ENCODE data around the gene TENT4B.
"Not testable (repeated sequence)": the region's sequence is repeated elsewhere in the genome, so short reads cannot be mapped to it uniquely, and the experiment has no call there.

TENT4B gene

DNA sequence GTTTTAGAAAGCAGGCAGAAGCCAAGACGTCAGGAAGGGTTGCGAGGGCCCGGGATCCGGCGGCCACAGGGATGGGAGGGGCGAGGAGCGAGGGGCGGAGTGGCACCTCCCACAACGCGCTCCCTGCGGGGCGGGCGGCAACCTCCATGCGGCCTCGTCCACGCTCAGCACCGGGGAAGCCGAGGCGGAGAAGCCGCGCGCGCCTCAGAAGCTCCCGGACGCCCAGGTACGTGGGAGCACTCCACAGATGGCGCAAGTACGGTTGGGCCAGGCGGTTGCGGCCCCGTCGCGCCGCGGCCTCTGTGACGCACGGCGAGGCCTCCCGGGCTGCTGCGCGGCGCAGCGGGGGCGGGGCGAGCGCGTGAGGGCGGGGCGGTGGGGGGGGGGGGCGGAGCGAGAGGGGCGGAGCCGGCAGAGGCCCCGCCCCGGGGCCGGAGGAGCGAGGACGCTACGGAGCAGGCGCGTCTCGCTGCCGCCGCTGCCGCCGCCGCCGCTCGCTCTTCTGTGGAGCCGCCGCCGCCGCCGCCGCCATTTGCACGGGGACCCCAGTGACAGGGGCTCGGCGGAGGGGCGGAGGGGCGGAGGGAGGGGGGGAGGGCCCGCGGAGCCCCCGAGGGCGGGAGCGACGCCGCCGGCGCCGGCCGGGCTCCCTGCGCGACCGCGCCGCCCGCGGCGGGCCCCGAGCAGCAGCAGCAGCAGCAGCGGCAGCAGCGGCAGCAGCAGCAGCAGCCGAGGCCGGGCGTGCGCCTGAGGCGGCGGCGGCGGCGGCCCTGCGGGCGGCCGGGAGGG, at the start of gene TENT4B:
TSS of gene TENT4B (plus strand) at position 500 of the 789 bp plus-strand sequence. CDS start 316 bp downstream, outside the sequence.
- peak; percentile 87 for DNase-seq (ENCODE audit: low spot score)

DNA sequence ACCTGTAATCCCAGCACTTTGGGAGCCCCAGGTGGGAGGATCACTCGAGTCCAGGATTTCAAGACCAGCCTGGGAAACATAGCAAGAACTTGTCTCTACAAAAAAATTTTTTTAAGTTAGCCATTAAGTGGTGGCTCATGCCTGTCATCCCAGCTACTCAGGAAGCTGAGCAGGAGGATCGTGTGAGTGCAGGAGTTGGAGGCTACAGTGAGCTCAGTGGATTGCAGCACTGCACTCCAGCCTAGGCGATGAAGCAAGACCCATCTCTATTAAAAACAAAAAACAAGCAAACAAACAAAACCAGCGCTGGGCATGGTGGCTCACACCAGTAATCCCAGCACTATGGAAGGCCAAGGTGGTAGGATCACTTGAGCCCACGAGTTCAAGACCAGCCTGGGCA, 49.3 kb upstream of the TENT4B start:
- no peak for DNase-seq (ENCODE audit: low spot score)

DNA sequence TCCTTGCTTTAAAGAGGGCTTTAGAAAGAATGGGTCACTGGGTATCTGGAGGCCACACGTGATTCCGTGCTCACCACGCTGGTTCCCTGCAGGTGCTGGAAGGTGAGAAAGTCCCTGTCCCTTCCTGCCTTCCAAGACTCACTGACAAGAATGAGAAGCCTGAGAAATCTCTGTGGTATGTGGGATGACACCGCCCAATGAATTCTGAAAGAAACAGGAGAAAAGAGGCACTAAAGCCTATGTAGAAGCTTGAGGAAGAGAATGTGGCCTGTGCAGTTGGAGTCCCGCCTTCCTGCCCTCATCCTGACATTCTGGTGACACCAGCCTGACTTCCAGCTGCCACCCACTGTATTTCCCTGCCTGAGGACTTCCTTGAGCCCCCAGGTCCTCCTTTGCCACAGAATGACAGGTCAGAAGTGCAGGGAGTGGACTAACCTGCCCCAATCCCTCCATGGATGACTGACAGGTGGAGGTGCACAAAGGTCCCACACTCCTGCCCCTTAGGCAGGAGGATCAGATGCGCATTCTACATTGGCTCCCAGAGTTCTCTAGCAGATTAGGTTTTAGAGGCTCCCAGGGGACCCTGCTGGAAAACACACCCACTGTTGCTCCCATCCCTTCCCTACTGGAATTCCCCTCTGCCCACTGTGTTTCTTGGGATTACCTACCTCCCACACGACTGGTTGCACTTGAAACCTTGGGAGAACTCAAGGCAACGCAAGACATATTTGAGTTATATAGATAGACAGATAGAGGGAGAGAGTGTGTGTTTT, 38.6 kb upstream of the TENT4B start:
- no peak for DNase-seq (ENCODE audit: low spot score)

DNA sequence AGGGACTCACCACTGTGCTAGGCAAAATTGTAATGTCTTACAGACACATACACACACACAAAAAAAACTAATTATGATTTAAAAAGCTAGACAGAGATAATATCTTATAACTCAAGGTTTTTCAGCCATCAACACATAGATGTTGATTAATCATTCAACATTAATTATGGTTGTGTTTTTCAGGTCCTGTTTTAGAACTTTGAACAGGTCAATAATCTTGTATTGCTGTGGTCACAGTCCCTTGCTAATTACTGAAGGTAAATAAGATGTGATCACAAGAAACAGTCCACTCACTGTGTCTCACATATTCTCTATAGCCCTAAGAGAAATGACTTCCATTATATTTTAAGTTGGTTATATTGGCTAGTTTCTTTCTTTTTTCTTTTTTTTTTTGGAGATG, 32.4 kb upstream of the TENT4B start:
- DNase-seq (ENCODE audit: low spot score): no peak

DNA sequence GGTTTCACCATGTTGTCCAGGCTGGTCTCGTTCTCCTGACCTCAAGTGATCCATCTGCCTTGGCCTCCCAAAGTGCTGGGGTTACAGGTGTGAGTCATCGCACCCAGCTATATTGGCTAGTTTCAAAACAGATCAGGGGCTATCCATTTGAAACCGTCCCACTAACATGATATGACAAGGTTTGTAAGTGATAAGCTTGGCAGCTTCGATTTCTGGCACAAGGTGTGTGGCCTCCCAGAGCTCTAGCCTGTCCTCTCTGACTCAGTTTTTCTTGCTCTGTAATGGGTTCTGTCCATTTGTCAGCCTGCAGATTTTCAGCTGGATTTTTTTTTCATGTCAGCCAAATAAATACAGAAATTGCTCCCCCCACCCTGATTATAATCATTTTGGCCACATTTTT, 31.8 kb upstream of the TENT4B start:
- no peak for DNase-seq (ENCODE audit: low spot score)

DNA sequence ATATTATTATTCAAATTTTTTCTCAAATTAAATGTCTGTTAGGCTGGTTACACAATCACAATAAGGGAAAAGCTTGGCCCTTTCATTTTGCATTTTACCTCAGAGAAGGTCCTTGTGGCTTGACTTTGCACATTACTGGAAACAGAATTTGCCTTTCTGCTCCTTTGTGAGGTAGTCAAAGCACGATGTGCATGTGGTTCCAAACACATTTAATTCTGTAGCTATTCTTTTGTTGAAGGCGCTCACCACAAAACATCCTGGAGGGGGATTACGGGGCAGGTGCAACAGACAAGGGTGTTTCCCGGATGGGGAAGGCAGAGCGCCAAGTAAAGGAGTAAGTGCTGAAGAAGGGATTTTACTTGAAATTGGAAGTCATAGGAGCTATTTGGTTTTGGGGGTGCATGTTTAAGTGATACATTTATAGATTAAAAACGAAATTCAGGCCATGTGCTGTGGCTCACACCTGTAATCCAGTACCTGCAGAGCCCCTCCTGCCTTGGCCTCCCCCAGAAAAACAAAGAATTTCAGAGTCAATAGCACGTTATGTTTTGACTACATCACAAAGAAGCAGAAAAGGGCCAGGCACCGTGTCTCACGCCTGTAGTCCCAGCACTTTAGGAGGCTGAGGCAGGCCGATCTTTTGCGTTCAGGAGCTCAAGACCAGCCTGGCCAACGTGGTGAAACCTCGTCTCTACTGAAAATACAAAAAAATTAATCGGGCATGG, 31.2 kb upstream of the TENT4B start:
- no peak for DNase-seq (ENCODE audit: low spot score)

DNA sequence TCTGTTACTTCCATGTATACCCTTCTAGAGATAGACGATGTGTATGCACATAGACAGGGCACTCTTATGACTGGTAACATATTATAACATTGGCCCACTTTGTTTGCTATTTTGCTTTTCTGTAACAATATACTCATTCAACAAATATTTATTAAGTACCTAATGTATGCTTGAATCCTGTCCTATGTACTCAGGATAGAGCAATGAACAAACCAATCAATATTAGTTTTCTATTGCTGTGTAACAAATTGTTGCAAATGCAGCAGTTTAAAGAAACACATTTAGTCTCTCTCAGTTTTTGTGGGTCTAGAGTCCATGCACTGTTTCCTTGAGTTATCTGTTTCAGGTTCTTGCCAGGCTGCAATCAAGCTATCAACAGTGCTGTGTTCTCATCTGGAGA, 29.7 kb upstream of the TENT4B start:
- DNase-seq (ENCODE audit: low spot score): no peak

DNA sequence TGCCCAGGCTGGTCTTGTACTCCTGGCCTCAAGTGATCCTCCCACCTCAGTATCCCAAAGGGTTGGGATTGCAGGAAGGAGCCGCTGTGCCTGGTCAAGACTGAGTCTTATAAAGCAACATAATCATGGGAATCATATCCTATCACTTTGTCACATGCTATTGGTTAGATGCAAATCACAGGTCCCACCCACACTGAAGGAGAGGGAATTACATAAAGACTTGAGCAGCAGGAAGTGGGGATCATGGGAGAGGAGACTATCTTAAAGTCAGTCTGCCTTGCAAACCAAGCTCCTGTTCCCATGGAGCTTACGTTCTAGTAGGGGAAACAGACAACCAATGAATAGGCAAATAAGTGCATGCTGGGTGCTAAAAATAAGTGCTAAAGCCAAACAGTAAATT, 28.3 kb upstream of the TENT4B start:
- DNase-seq (ENCODE audit: low spot score): no peak

DNA sequence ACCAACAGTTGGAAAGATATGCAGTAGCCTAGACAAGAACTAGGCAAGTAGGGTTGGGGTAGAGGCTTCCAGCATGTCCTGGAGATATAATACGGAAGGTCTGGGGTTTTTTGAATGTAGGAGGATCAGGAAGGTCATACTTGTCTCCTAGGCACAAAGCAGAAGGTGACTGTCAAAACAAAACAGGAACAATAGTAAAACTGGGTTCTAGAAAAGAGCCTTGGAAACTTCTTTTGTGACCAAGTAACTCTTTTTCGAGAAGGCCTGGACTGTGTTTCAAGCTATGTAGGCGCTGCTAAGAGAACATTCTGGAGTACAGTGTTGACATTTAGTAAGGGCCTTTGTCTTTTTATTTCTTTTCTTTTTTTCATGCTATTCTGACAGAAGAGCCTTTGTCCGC, 26.9 kb upstream of the TENT4B start:
- no peak for DNase-seq (ENCODE audit: low spot score)

DNA sequence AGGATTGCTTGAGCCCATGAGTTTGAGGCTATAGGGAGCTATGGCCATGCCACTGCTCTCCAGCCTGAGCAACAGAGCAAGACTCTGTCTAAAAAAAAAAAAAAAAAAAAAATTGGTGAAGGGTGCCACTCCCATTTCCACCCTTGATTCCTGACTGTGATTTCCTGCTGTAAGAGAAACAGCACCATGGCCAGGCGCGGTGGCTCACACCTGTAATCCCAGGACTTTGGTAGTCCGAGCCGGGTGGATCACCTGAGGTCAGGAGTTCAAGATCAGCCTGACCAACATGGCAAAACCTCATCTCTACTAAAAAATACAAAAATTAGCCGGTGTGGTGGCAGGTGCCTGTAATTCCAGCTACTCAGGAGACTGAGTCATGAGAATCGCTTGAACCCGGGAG, 20.5 kb upstream of the TENT4B start:
- DNase-seq (ENCODE audit: low spot score): not testable (repeated sequence)

DNA sequence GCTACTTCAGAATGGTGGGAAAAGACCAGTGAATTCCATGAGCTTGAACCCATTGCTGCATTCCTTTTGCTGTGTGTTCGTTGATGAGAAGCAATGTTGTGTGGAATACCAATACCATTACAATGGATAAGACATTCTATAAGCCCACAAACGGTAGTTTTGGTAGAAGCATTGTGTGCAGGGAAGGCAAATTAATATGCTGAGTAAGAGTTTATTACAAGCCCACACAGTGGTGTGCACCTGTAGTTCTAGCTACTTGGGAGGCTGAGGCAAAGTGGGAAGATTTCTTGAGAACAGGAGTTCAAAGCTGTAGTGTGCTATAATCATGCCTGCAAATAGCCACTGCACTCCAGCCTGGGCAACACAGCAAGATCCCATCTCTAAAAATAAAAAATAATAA, 19.9 kb upstream of the TENT4B start:
- no peak for DNase-seq (ENCODE audit: low spot score)

DNA sequence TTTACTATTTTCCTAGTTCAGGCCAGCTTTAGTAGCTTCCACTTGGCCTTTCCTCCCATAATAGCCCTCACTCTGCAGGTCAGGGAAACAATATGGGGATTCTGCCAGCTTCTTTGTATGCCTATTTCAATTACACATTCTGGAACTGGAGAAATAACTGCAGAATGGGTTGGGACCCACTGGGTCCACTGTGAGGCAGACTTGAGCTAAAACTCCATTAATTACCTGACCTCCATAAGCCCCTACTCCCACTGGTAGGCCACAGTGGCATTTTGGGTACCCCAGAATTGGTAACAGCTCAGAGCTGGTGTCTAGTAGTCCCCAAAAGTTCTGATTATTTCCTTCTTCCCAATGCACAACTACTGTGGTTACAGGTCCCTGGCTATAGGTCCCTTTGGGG, 16.7 kb upstream of the TENT4B start:
- DNase-seq (ENCODE audit: low spot score): no peak

DNA sequence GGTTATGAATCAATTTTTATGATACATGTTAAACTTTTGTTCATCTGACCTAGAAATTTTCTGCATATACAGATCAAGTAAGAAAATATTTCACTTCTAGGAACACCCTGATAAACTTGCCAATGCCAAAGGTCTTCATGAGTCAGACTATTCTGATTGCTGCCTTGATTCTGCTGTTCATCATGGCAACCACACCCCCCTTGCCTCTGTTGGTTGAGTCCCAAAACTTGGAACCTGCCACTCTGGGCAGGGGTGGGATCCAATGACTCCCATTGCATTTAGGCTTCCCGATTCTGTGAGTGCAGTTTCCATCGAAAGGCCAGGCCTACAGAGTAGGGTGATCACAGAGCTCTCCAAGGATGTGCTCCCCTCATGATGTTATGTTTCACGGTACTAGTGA, 15.8 kb upstream of the TENT4B start:
- DNase-seq (ENCODE audit: low spot score): no peak

DNA sequence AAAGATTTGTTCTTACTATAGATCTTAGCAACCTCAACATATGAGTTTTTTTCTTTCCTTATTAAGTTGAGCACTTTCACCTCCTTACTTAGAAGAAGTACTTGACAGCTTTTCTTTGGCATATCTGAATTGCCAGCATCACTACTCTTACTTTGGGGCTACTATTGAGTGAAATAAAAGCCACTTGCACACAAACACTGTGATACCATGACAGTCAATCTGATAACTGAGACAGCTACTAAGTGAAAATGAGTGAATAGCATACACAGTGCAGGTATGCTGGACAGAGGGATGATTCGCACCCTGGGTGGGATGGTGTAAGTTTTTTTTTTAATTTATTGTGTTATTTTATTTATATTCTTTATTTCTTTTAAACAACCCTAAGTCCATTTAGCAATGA, 13.5 kb upstream of the TENT4B start:
- no peak for DNase-seq (ENCODE audit: low spot score)

DNA sequence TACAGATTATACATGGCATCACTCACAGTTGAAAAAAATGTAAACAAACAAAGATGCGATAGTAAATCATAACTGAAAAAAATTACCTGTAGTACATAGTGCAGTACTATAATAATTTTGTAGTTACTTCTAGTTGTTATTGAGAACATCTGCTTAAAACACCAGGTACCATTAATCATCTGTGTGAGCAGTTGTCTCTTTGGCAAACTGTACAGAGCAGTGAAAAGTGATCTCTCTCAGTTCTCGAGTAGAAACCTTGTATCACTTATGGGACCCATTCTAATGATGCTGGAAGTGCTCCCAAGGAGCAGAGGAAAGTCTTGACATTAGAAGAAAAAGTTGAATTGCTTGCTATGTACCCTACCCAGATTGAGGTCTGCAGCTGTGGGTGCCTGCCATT, 8.9 kb upstream of the TENT4B start:
- DNase-seq (ENCODE audit: low spot score): no peak

DNA sequence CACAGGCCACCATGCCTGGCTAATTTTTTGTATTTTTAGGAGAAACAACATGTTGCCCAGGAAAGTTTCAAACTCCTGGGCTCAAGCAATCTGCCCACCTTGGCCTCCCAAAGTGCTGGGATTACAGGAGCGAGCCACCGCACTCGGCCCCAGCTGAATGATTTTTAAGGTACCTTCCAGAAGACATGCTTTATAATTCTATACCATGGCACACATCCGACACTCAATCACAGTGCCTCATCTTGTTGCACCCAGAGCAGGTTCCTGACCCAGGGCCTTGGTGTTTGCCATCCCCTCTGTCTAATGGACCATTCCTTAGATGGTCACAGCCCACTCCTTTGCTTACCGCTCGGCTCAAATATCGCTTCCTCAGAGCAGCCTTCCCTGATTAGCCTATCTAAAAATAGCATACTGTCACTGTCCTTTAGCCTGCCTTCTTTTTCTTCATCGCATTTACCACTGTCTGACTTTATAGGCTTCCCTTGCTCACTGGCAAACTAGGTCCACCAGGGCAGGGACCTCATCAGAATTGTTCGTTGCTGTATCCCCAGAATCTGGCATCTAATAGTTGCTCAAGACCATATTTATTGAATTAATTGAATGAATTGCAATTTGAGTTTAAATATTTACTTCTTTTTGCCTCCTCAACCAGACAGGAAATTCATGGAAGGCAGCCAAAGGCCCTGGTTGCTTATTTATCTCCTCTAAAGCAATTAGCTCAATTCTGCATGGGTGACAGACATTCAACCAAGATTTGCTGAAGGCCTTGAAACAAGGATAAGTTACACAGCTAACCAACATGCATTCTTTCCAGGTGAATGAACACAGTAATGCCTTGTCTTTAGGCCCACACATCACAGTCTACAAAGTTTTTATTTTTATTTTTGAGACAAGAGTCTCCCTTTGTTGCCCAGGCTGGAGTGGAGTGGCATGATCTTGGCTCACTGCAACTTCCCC, 6.3 kb upstream of the TENT4B start:
- DNase-seq (ENCODE audit: low spot score): no peak

DNA sequence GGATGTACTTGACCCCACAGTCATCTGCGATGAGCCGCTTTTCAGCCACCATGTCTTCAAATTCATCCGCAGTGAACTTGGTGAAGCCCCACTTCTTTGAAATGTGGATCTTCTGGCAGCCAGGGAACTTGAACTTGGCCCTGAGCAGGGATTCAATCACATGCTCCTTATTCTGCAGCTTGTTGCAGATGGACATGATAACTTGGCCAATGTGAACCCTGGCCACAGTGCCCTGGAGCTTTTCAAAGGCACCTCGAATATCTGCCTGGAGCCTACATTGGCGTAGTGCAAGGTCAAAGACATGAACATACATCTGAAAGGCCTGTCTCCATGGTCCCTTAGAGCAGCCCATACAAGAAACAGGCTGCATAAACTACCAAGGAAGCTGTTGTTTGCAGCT, 1.8 kb upstream of the TENT4B start:
- DNase-seq (ENCODE audit: low spot score): no peak

DNA sequence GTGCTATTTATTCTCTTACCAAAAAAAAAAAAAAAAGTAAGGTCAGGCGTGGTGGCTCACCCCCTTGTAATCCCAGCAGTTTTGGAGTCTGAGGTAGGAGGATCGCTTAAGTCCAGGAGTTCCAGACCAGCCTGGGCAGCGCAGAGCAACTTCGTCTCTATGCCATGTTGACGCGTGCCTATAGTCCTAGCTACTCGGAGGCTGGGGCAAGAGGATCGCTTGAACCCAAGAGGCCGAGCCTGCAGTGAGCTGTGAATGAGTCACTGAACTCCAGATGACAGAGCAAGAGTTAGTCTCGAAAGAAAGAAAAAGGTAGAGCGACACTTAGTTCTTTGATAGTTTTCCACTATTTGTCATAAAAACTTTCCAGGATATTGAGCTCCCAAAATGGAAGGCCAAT, 1.4 kb upstream of the TENT4B start:
- DNase-seq (ENCODE audit: low spot score): no peak

DNA sequence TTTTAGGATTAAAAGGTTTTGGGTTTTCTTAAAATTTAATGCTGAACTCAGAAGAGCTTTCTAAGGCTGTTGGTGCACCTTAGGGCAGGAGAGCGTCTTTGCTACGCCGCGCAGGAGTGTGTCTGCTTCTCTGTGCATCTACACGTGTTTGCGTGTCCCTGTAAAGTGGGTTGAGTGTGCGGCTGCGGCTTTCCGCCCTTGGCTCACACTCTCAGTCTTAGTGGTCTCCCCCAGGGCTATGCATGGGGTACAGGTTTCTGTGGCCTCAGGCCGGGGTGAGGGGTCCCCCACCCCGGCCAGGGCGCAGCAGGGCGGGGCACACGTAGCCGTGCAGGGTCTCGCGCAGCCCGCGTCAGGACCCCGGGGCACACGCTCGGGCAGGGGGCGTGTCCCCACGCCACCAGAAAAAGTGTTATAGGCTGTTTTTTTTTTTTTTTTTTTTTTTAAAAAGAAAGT, 727 bp upstream of the TENT4B start:
- DNase-seq (ENCODE audit: low spot score): no peak

DNA sequence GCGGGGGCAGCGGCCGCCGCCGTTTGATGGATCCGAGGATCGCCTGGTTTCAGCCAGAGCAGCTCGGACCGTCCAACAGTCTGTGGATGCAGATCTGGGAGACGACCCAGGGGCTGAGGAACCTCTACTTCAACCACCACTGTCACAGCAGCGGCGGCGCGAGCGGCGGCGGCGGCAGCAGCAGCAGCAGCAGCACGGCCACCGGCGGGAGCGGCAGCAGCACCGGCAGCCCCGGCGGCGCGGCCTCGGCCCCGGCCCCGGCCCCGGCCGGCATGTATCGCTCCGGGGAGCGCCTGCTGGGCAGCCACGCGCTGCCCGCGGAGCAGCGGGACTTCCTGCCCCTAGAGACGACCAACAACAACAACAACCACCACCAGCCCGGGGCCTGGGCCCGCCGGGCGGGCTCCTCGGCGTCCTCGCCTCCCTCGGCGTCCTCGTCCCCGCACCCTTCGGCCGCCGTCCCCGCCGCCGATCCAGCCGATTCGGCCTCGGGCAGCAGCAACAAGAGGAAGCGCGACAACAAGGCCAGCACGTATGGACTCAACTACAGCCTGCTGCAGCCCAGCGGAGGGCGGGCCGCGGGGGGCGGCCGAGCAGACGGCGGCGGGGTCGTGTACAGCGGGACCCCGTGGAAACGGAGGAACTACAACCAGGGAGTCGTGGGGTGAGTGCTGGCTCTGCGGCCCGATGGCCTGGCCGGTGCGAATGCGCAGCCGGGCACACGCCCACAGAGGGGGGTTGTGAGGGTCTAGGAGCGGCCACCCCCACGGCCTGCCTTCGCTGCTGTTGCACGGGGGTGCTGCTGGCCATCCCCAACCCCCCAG, 702 bp downstream of the TENT4B start:
- DNase-seq (ENCODE audit: low spot score): no peak
